ENCODE results near the gene TMEM179.

The TMEM179 gene

GRCh38 chr14:104567141-104567956, 37.2 kb downstream of the TMEM179 start:
- no peak for DNase-seq

GRCh38 chr14:104564744-104565679, 39.6 kb downstream of the TMEM179 start:
- no peak for DNase-seq

DNA sequence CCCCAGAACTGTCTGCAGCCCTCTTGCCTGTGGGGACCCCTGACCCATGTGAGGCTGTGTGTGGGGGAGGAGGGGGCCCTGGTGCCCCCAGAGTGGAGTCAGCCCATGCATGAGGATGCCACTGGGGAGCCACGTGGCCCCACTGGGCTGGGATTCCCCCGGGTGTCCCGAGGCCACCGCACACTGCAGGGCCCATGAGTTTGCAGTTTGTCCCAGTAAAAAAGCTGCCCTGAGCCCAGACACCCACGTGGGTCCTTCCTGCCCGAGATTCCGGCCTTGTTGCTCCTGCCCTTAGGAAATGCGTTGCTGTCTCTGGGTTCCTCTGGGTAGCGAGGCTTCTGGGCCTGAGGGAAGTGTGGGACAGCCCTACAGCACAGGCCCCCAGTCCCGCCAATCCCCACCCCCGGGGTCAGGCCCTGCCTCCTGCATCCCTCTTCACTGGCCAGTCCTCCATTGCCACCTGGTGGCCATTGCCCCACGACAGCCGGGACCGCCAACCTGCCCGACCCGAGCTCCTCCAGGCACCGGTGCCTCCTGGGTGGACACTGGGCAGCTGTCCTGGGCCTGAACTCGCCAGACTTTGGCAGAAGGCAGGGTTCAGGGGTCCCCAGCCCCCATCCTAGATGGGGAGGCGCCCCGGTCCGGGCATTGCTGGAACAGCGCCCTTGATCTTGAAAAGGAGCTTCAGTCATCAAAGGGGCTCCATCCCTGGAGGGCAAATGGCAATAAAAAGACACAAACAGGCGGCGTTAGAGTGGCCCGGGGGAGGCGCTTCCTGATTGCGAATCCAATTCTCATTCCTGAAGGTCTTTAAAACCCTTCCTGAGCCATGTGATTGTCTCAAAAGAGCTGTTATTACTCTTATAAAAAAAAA, 40.6 kb downstream of the TMEM179 start:
- peak; percentile 81 for DNase-seq

- no peak for DNase-seq
These were observed 41.3 kb downstream of the TMEM179 start for GRCh38 chr14:104563191-104563741.

DNA sequence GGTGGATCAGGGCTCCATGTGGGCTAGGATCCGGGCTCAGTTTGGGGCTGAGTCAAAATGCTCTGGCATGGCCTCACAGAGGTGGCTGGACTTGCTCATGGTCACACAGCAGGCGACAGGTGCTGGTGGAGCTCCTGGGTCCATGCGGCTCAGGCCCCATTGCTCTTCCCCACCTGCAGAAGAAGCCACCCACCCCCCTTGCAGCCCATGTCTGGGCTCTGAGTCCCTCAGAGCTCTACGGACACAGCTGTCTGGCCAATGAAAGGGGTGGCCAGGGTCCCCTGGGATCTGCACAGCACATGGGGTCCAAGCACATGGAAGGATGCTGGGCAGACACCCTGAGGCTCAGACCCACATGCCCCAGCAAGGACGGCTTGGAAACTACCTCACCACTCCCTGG, 42.0 kb downstream of the TMEM179 start:
- DNase-seq = no peak

- DNase-seq = no peak
These were observed 42.7 kb downstream of the TMEM179 start for GRCh38 chr14:104561632-104562495.

DNA sequence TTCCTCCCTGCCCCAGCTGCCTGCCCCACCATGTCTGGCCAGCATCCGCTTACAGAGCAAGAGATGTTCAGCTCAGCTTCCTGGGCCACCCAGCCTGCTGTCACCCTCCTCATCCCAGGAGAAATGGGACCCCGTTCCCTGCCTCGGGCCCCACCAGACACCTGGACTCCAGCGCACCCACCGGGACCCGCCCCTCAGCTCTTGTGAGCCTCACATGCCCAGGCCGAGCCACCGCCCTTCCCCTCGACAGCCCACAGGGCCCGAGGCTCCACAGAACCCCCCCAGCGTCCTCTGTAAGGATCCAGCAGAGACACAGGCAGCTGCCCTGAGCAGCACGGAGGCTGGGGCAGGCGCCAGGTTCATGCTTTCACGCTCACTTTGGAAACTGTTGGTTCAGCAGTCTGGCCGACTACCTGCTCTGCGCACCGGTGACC, 43.4 kb downstream of the TMEM179 start:
- no peak for DNase-seq

DNA sequence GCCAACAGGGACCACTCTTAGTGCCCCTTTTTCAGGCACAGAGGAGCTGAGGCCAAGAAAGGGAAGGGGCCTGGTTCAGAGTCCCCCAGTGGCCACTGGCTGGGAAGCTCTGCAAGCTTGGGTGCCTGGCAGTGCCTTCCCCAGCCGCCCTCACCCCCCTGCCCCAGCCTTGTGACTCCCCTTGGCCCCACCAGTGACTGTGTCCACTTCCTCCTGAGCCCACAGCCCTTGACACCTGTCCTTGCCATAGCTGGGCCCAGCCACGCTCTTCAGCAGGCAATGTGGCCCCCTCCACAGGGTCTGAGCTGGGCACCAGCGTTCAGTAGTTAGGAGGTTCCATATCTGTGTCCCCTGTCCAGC, 44.0 kb downstream of the TMEM179 start:
- no peak for DNase-seq

GRCh38 chr14:104559804-104560585, 44.6 kb downstream of the TMEM179 start:
- DNase-seq = no peak

GRCh38 chr14:104559028-104559803, 45.4 kb downstream of the TMEM179 start:
- no peak for DNase-seq

- no peak for DNase-seq
These were observed 46.1 kb downstream of the TMEM179 start for GRCh38 chr14:104558231-104559027.

GRCh38 chr14:104557766-104558165, 46.8 kb downstream of the TMEM179 start:
- DNase-seq = no peak

- no peak for DNase-seq
These were observed 47.5 kb downstream of the TMEM179 start for GRCh38 chr14:104557086-104557485.

- no peak for DNase-seq
These were observed 48.1 kb downstream of the TMEM179 start for GRCh38 chr14:104556256-104557021.

GRCh38 chr14:104555430-104556255, 48.9 kb downstream of the TMEM179 start:
- no peak for DNase-seq

DNA sequence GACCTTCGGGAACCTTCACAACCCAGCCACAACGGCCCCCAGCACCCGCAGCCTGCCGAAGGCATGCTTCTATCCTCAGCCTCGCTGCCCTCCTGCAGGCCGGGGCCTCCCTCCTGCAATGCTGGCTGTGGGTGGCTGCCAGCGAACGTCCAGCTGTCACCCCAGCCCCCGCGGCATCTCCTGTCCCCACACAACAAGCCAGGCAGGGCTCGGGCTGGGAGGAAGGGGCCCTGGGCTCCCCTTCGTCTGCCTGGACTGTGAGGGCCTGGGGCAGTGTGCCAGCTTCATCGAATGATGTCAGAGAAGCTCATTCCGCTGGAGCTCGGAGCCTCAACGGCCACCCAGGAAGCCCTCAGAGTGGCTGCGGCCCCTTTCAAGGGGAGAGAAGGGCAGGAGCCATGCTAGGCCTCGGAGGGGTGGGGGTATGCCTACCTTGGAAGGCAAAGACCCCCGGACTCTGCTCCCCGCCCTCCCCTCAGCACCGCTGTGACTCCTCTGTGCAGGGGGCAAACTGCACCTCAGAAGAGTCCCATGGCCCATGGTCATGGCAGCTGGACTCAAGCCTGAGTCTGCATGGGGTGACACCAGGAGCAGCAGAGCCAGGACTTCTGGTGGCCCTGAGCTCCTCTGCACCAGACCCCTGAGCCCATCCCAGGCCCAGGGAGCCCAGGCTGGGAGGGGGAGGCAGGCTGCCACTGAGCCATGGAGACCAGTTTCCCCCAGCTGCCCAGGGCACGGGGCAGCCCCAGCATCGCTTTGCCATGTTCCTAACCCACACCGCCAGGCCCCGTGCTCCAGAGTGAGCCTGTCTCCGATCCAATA, 49.8 kb downstream of the TMEM179 start:
- DNase-seq = no peak

All from stimulated activated CD8-positive, alpha-beta memory T cell treated with anti-CD3 and anti-CD28 coated beads, Interleukin-4, amount 100 ng/mL, for 48 hours (primary cell).